ENCODE data around the gene ZNF417.
"Not testable (repeated sequence)": the region's sequence is repeated elsewhere in the genome, so short reads cannot be mapped to it uniquely, and the experiment has no call there.

The ZNF417 gene

GRCh38 chr19:57888560-57889231 is 27.7 kb downstream of the ZNF417 start, which contains the start of gene ZNF814:
Gene ZNF814, minus strand, starts transcription at chr19:57889037. Its CDS starts 235 bp downstream, at chr19:57888802.
- in situ Hi-C loops (cut with MboI; ENCODE audit: low pct_unique_long_range_greater_than_20kb, low sequenced_read_pairs) = no loop called here
- DNase-seq = no peak

GRCh38 chr19:57888107-57888559 is 28.3 kb downstream of the ZNF417 start:
- in situ Hi-C loops (cut with MboI; ENCODE audit: low pct_unique_long_range_greater_than_20kb, low sequenced_read_pairs) = no loop called here
- no peak for DNase-seq

- no peak for DNase-seq
- in situ Hi-C loops (cut with MboI; ENCODE audit: low pct_unique_long_range_greater_than_20kb, low sequenced_read_pairs) = no loop called here
Measured at GRCh38 chr19:57887195-57887941, 29.0 kb downstream of the ZNF417 start.

- no peak for DNase-seq
- in situ Hi-C loops (cut with MboI; ENCODE audit: low pct_unique_long_range_greater_than_20kb, low sequenced_read_pairs) = no loop called here
Measured at GRCh38 chr19:57886046-57886445, 30.3 kb downstream of the ZNF417 start.

- in situ Hi-C loops (cut with MboI; ENCODE audit: low pct_unique_long_range_greater_than_20kb, low sequenced_read_pairs); DNase-seq: not testable (repeated sequence)
Measured at GRCh38 chr19:57873883-57874799, 42.3 kb downstream of the ZNF417 start.

GRCh38 chr19:57872450-57872849 is 43.9 kb downstream of the ZNF417 start:
- in situ Hi-C loops (cut with MboI; ENCODE audit: low pct_unique_long_range_greater_than_20kb, low sequenced_read_pairs) = no loop called here
- no peak for DNase-seq

- in situ Hi-C loops (cut with MboI; ENCODE audit: low pct_unique_long_range_greater_than_20kb, low sequenced_read_pairs) = no loop called here
- DNase-seq = no peak
Measured at GRCh38 chr19:57870225-57870624, 46.2 kb downstream of the ZNF417 start.

- DNase-seq; in situ Hi-C loops (cut with MboI; ENCODE audit: low pct_unique_long_range_greater_than_20kb, low sequenced_read_pairs): not testable (repeated sequence)
Measured at GRCh38 chr19:57869655-57870054, 46.7 kb downstream of the ZNF417 start.

GRCh38 chr19:57867868-57868492 is 48.4 kb downstream of the ZNF417 start:
- DNase-seq = no peak
- in situ Hi-C loops (cut with MboI; ENCODE audit: low pct_unique_long_range_greater_than_20kb, low sequenced_read_pairs) = no loop called here

Data from KBM-7 (cell line).